HG02981 (cell line): Measurements from ENCODE around the gene WDR82.

ENCODE experiments used
- ATAC-seq: cut with Tn5 transposase; IDR thresholded peaks from one replicate; pipeline ENCODE4 v1.9.1; 2021; ENCODE audit warnings: mild to moderate bottlenecking, moderate library complexity; ENCODE audit not compliant: unreplicated experiment

The WDR82 gene

GRCh38 chr3:52225452-52226228 lies 52.8 kb downstream of the WDR82 start, which contains the start of gene TLR9:
TSS of gene TLR9 (minus strand) at chr3:52225645. CDS start at chr3:52225529, 116 bp downstream.
- peak; percentile 83 for ATAC-seq

- ATAC-seq = no peak
Measured at GRCh38 chr3:52223449-52224408, 54.7 kb downstream of the WDR82 start.

GRCh38 chr3:52222319-52223221 lies 55.9 kb downstream of the WDR82 start:
- ATAC-seq = no peak

- ATAC-seq = no peak
Measured at GRCh38 chr3:52221563-52222318, 56.7 kb downstream of the WDR82 start.

GRCh38 chr3:52221141-52221562 lies 57.3 kb downstream of the WDR82 start:
- no peak for ATAC-seq

- ATAC-seq = no peak
Measured at GRCh38 chr3:52220380-52221026, 57.9 kb downstream of the WDR82 start.

- no peak for ATAC-seq
Measured at GRCh38 chr3:52218937-52219650, 59.4 kb downstream of the WDR82 start.

GRCh38 chr3:52218454-52218853 lies 60.0 kb downstream of the WDR82 start:
- ATAC-seq = no peak

- ATAC-seq = no peak
Measured at GRCh38 chr3:52218026-52218425, 60.4 kb downstream of the WDR82 start.

GRCh38 chr3:52217409-52217805 lies 61.0 kb downstream of the WDR82 start:
- no peak for ATAC-seq

GRCh38 chr3:52216585-52217408 lies 61.7 kb downstream of the WDR82 start:
- ATAC-seq = no peak

GRCh38 chr3:52215351-52215750 lies 63.1 kb downstream of the WDR82 start:
- ATAC-seq = no peak

- ATAC-seq = no peak
Measured at GRCh38 chr3:52213901-52214300, 64.5 kb downstream of the WDR82 start.

- ATAC-seq = no peak
Measured at GRCh38 chr3:52213005-52213404, 65.4 kb downstream of the WDR82 start.

GRCh38 chr3:52211268-52211891 lies 67.1 kb downstream of the WDR82 start:
- no peak for ATAC-seq

- no peak for ATAC-seq
Measured at GRCh38 chr3:52210550-52211046, 67.9 kb downstream of the WDR82 start.

- ATAC-seq = no peak
Measured at GRCh38 chr3:52210037-52210436, 68.4 kb downstream of the WDR82 start.
